Stimulated activated CD4-positive, alpha-beta T cell treated with anti-CD3 and anti-CD28 coated beads, TNF-alpha, amount 100 ng/mL, for 48 hours (primary cell): ENCODE data around the gene HEATR5B.
"Not testable (repeated sequence)": the region's sequence is repeated elsewhere in the genome, so short reads cannot be mapped to it uniquely, and the experiment has no call there.

Source experiments
- DNase-seq, 3 donors: peaks; one replicate each; pipeline ENCODE4 v3.0.0-alpha.2; 2020; ENCODE audit warnings: low read depth in 3 of 3

Gene HEATR5B

GRCh38 chr2:37061776-37062175, 22.4 kb downstream of the HEATR5B start:
- no peak for DNase-seq

DNA sequence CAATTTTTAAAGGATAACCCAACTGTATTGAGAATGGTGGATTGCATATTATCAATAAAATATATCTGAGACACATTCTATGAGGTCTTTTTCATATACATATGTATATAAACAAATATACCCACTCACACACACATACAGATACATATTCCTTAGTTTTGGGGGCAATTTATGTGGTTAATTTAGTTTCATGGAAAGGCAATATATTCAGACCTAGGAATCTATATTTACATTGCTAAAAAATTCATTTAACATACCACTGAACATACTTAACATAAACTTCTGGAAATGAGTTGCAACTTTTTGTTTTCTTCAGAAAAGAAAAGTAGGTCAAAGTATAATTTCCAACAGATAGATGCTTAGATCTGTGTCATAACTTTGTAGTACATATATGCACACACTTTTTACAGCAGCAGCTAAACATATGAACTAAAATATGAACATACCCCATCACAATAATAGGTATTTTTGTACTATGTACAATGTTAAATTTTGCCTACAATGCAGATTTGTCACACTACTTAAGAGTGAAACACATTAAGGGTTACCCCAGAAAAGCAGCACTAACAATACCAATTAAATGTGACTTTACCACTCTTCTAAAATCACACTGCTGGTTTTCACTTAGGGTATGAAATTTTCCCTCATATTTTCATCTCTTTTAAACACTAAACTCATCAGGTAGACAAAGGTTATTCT, 23.0 kb downstream of the HEATR5B start:
- no peak for DNase-seq

DNA sequence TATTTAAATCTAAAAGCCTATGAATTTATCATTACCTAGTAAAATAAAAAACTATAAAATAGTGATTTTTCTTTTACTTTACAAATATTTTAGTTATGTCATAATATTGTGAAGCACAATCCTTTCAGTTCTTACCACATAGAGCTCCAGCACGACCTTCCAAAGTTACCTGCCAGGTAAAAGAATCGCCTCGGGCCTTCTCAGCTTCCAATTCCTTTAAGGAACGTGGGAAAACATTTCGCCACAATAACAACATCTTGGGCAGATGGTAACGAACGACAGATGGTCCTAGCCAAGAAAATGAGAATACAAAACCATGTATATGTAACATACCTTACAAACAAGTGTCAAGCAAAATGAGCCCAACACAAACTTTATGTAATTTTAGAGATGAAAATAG, 23.7 kb downstream of the HEATR5B start:
- DNase-seq: no peak

DNA sequence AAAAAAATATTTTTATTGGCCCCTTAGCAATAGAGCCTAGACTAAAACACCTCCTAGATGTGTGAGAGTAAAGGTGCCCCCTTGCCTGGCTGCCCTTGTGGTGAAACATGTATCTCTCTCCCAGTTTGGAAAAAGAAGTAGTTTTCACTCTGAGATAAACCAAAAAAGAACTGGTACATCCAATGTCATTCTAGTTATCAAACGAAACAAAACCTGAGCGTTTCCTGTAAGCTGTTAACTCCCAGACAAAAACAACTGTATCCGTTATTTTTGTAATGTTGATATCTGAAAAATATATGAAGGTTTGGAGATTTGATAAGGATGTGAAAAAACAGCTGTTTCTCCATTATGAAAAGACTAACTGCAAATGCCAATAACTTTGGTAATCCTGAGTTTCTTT, 24.3 kb downstream of the HEATR5B start:
- no peak for DNase-seq

- DNase-seq: no peak
Observed at GRCh38 chr2:37052600-37053332, 31.4 kb downstream of the HEATR5B start.

DNA sequence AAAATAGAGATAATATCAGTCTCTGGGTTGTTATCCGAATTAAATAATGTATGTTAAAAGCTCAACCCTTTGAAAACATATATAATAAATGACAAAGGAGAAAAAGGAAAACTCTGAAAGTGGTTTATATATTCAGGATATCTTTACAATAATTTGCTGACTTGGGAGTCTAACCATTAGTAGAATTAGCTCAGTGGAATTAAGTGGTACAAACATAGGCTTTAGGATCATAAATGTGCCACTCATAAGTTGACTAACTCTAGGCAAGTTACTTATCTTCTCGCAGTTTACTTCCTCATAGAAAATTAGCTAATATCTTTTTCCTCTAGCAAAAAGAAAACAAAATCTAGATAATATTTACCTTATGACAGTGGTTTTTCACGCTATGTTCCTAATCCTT, 44.6 kb downstream of the HEATR5B start:
- DNase-seq: no peak

- DNase-seq: no peak
Observed at GRCh38 chr2:37037771-37038170, 46.4 kb downstream of the HEATR5B start.

DNA sequence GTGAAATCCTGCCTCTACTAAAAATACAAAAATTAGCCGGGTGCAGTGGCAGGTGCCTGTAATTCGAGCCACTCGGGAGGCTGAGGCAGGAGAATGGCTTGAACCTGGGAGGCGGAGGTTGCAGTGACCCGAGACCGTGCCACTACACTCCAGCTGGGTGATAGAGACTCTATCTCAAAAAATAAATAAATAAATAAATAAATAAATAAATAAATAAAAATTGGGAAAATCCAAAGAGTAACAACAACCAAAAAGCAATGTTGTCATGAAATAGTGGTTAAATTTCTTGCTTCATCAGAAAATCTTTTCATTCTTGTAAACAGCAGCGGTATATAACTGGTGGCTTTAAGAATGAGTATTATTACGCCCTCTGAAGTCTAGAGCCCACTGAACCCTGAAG, 54.4 kb downstream of the HEATR5B start:
- no peak for DNase-seq

DNA sequence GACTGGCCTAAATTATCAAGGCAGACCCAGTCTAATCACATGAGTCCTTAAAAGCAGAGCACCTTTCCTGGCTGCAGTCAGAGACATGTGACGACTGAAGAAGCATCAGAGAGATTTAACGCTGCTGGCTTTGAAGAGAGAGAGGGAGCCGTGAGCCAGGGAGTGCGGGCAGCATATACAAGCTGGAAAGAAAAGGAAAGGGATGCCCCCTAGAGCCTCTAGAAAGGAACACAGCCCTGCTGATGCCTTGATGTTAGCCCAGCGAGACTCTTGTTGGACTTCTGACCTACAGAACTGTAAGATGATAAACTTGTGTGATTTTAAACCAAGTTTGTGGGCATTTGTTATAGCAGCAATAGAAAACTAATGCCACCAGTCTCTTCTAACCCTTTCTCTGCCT, 58.1 kb downstream of the HEATR5B start:
- no peak for DNase-seq

- DNase-seq: no peak
Observed at GRCh38 chr2:37020887-37021796, 63.0 kb downstream of the HEATR5B start.

- DNase-seq: no peak
Observed at GRCh38 chr2:37020212-37020886, 63.8 kb downstream of the HEATR5B start.

DNA sequence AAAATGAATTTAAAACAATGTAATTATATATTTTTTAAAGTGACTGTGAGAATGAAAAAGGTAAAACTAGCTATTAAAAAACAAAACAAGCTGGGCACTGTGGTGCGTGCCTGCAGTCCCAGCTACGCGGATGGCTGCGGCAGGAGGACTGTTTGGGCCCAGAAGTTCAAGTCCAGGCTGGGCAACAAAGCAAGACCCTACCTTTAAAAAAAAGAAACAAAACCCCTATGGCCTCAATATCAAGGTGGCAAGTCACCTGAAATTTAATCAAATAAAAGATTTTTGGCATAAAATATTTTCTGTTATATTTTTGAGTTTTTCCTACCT, 70.9 kb downstream of the HEATR5B start:
- no peak for DNase-seq

DNA sequence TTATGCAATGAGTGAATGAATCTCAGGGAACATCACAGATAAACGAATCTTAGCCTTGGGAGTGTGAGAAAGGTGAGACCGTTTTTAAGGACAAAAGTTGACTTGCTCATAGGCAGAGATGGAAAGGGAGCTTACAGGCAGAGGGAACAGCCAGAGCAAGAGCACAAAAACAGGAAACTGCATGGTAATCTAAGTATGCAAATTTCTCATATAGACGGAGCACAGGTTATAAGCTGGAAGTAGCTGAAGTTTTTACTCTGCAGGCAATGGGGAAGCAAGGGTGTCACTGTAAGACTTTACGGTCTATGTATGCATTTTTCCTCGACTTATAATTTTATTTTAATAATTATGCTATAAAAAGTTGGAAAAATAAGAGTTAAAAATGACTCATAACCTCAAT, 73.0 kb downstream of the HEATR5B start:
- DNase-seq: no peak

DNA sequence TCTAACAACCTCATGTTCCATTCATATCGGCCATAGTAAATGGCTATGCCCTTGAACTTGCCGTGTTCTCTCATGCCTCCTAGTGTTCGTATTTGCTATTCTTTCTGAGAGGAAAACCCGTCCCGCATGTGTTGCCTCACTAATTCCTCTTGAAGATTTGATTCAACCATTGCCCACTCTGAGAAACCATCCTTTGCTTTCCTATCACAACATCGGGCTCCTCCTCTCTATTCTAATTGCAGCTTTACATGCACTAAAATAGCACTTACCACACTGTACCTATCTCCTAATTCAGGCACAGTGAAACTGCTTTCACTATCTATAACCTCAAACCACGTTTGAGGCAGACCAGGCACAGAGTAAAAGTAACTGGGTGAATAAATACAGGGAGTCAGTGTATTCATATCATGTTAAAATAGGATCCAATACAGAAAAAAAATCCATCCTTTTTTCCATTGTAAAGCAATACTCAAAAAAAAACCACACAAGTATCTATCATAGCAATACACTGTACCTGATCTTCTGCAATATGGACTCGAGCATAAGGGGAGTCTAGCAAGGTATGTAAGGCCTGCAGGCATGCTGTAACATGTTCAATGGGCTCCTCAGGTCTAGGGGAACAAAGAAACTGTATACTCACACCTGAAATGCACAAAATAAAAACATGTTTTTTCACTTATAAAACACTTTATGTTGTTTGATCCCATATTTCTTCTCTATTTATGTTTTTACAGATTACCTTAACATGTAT, 78.9 kb downstream of the HEATR5B start:
- DNase-seq: no peak

GRCh38 chr2:37000988-37001556, 83.1 kb downstream of the HEATR5B start:
- no peak for DNase-seq

DNA sequence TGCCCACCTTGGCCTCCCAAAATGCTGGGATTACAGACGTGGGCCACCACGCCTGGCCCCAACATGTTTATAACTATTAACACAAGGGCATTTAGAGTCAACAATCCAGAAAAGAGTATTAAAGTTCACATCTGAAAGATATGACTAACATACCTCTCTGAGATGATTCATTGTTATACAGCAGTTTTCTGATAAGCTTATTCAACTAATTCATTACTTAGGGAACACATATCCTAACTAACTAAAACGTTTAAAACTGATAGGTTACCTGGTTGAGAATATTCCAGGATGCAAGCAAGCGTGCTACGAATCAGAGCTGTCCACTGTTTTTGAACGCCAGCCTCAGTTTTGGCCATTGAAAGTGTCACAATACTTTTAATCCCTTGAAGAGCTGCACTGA, 83.9 kb downstream of the HEATR5B start:
- no peak for DNase-seq

- DNase-seq: not testable (repeated sequence)
Observed at GRCh38 chr2:36999416-36999815, 84.8 kb downstream of the HEATR5B start.

- DNase-seq: no peak
Observed at GRCh38 chr2:36993841-36994620, 90.1 kb downstream of the HEATR5B start.

GRCh38 chr2:36988008-36988407, 96.2 kb downstream of the HEATR5B start:
- no peak for DNase-seq

GRCh38 chr2:36982467-36982866, 101.7 kb downstream of the HEATR5B start:
- DNase-seq: no peak
